ENCODE measurements around the gene BCAP31.
"Not testable (repeated sequence)": the region's sequence is repeated elsewhere in the genome, so short reads cannot be mapped to it uniquely, and the experiment has no call there.

BCAP31 gene

GRCh38 chrX:153734871-153735270 is 10.7 kb upstream of the BCAP31 start:
- peaks cover 91% of the 10 kb centered on the region for H3K36me3 Mint-ChIP-seq (ENCODE audit: low read depth)
- H3K9me3 Mint-ChIP-seq, result no peaks in the 10 kb centered on the region
- peaks cover 37% of the 10 kb centered on the region for H3K4me1 Mint-ChIP-seq (ENCODE audit: low read depth)
- H3K27me3 Mint-ChIP-seq, result no peaks in the 10 kb centered on the region
- intact Hi-C loops (cut with micrococcal nuclease), result no loop called here
- no peak overlapping the region for H3K4me3 Mint-ChIP-seq
- no peak overlapping the region for H3K27ac Mint-ChIP-seq

- Mint-ChIP-seq H3K4me1 (ENCODE audit: low read depth) (peaks cover 47% of the 10 kb centered on the region), H3K27ac (peak overlapping the region; percentile 92), H3K27me3 (no peaks in the 10 kb centered on the region), H3K4me3 (no peak overlapping the region), H3K9me3 (no peaks in the 10 kb centered on the region), H3K36me3 (ENCODE audit: low read depth) (peaks cover 91% of the 10 kb centered on the region)
- intact Hi-C loops (cut with micrococcal nuclease), result no loop called here
Measured at GRCh38 chrX:153733651-153734240, 9.6 kb upstream of the BCAP31 start.

- Mint-ChIP-seq H3K4me1 (ENCODE audit: low read depth) (peaks cover 57% of the 10 kb centered on the region), H3K27ac (peak overlapping the region; percentile 92), H3K27me3 (no peaks in the 10 kb centered on the region), H3K4me3 (peak overlapping the region; percentile 51), H3K36me3 (ENCODE audit: low read depth) (peaks cover 87% of the 10 kb centered on the region), H3K9me3 (no peaks in the 10 kb centered on the region)
- intact Hi-C loops (cut with micrococcal nuclease), result no loop called here
Measured at GRCh38 chrX:153732401-153732800, 8.2 kb upstream of the BCAP31 start.

- Mint-ChIP-seq H3K27me3 (no peaks in the 10 kb centered on the region), H3K27ac (peak overlapping the region; percentile 92), H3K9me3 (no peaks in the 10 kb centered on the region), H3K4me3 (peak overlapping the region; percentile 51), H3K4me1 (ENCODE audit: low read depth) (peaks cover 63% of the 10 kb centered on the region), H3K36me3 (ENCODE audit: low read depth) (peaks cover 81% of the 10 kb centered on the region)
- intact Hi-C loops (cut with micrococcal nuclease), result no loop called here
Measured at GRCh38 chrX:153731845-153732215, 7.6 kb upstream of the BCAP31 start.

- Mint-ChIP-seq H3K27me3 (no peaks in the 10 kb centered on the region), H3K36me3 (ENCODE audit: low read depth) (peaks cover 76% of the 10 kb centered on the region), H3K27ac (peak overlapping the region; percentile 92), H3K4me1 (ENCODE audit: low read depth) (peaks cover 64% of the 10 kb centered on the region), H3K4me3 (no peak overlapping the region), H3K9me3 (no peaks in the 10 kb centered on the region)
- intact Hi-C loops (cut with micrococcal nuclease), result no loop called here
Measured at GRCh38 chrX:153731117-153731844, 7.1 kb upstream of the BCAP31 start.

GRCh38 chrX:153730115-153730514 is 5.9 kb upstream of the BCAP31 start:
- H3K27ac Mint-ChIP-seq, result peak overlapping the region; percentile 43
- intact Hi-C loops (cut with micrococcal nuclease); H3K27me3 Mint-ChIP-seq; H3K4me3 Mint-ChIP-seq; H3K9me3 Mint-ChIP-seq: not testable (repeated sequence)
- peaks cover 66% of the 10 kb centered on the region for H3K4me1 Mint-ChIP-seq (ENCODE audit: low read depth)
- H3K36me3 Mint-ChIP-seq (ENCODE audit: low read depth), result peaks cover 64% of the 10 kb centered on the region

DNA sequence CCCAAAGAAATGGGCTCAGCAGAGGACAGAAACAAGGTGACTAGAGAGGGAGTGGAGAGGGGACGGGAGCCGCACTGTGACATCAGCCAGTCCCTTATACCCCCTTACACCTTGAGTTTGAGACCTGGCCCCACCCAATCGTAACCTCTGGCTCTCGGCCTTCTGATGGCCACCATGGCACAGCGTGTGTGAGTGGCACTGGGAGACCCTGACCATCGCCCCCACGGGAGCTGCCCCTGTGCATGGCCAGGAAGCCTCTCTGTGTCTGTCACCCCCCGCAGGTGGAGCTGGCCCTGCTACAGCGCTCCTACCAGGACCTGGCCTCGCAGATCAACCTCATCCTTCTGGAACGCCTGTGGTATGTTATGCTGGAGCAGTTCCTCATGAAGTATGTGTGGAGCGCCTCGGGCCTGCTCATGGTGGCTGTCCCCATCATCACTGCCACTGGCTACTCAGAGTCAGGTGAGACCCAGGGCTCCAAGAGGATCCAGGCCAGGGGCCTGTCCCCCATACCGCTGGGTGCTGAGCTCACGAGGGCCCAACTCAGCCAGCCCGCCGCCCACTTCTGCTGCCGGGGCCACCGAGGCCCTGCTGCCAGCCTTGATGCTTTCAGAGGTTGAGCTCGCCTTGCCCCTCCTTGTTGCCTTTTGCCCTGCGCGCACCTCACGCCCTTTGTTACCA is 4.9 kb upstream of the BCAP31 start:
- no peak overlapping the region for H3K4me3 Mint-ChIP-seq
- peaks cover 57% of the 10 kb centered on the region for H3K36me3 Mint-ChIP-seq (ENCODE audit: low read depth)
- H3K27me3 Mint-ChIP-seq, result no peaks in the 10 kb centered on the region
- peaks cover 59% of the 10 kb centered on the region for H3K4me1 Mint-ChIP-seq (ENCODE audit: low read depth)
- intact Hi-C loops (cut with micrococcal nuclease), result no loop called here
- no peaks in the 10 kb centered on the region for H3K9me3 Mint-ChIP-seq
- peak overlapping the region; percentile 43 for H3K27ac Mint-ChIP-seq

GRCh38 chrX:153728095-153728494 is 3.9 kb upstream of the BCAP31 start:
- Mint-ChIP-seq H3K27me3 (no peaks in the 10 kb centered on the region), H3K27ac (peak overlapping the region; percentile 92), H3K9me3 (no peaks in the 10 kb centered on the region), H3K36me3 (ENCODE audit: low read depth) (peaks cover 56% of the 10 kb centered on the region), H3K4me1 (ENCODE audit: low read depth) (peaks cover 57% of the 10 kb centered on the region), H3K4me3 (peak overlapping the region; percentile 50)
- intact Hi-C loops (cut with micrococcal nuclease), result no loop called here

- Mint-ChIP-seq H3K27ac (peak overlapping the region; percentile 92), H3K27me3 (no peaks in the 10 kb centered on the region), H3K9me3 (no peaks in the 10 kb centered on the region), H3K4me1 (ENCODE audit: low read depth) (peaks cover 52% of the 10 kb centered on the region), H3K4me3 (peak overlapping the region; percentile 75), H3K36me3 (ENCODE audit: low read depth) (peaks cover 59% of the 10 kb centered on the region)
- intact Hi-C loops (cut with micrococcal nuclease), result no loop called here
Measured at GRCh38 chrX:153727123-153727931, 3.1 kb upstream of the BCAP31 start.

DNA sequence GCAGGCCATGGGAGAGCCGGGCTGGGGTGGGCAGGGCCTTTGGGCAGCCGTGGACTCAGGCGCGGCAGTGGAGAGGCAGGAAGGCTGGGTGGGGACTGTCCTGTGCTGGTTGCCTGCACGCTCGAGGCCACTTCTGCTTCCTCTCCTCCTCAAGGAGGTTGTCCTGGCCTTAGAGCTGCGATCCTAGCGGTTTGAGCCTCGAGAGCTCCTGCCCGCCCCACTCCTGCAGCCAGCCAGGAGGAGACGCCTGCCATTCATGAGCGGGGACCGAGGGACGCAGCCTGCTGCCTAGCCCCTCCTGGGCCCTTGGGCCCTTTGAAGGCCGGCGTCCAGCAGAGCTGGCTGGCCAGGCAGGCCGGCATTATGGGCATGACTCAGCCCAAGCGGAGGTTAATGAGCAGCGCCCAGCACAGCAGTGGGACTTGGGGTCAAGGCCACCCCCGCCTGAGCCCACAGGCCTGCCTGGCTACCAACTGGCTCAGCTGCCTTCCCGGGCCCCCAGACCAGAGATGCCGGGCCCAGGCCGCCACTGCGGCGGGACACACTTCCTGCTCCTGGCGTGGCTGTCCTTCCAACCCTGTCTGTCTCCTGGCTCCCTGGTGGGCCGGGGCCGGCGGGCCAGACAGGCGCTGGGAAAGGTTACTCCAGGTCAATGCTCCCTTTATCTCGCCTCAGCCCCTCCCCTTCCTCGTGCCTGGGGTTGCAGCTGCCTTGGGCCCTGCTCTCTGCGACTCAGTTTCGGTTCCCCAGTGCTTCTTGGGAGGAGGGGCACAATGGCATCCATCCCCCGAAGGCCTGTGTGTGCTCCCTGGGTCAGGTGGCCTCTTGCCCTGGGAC is 2.3 kb upstream of the BCAP31 start:
- Mint-ChIP-seq H3K9me3 (no peaks in the 10 kb centered on the region), H3K27me3 (no peaks in the 10 kb centered on the region), H3K4me1 (ENCODE audit: low read depth) (peaks cover 51% of the 10 kb centered on the region), H3K4me3 (peak overlapping the region; percentile 75), H3K36me3 (ENCODE audit: low read depth) (peaks cover 61% of the 10 kb centered on the region), H3K27ac (peak overlapping the region; percentile 92)
- intact Hi-C loops (cut with micrococcal nuclease), result no loop called here

DNA sequence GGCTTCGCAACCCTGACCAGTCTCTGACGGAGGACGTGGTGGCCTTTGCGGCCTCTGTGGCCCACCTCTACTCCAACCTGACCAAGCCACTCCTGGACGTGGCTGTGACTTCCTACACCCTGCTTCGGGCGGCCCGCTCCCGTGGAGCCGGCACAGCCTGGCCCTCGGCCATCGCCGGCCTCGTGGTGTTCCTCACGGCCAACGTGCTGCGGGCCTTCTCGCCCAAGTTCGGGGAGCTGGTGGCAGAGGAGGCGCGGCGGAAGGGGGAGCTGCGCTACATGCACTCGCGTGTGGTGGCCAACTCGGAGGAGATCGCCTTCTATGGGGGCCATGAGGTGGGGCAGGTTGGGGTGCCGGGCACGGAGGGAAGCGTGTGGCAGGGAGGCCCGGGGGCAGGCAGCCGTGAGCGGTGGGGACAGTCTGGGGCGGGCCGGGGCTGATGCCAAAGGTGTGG is 1.7 kb upstream of the BCAP31 start:
- peak overlapping the region; percentile 92 for H3K27ac Mint-ChIP-seq
- H3K27me3 Mint-ChIP-seq, result no peaks in the 10 kb centered on the region
- H3K4me3 Mint-ChIP-seq, result peak overlapping the region; percentile 75
- H3K36me3 Mint-ChIP-seq (ENCODE audit: low read depth), result peaks cover 57% of the 10 kb centered on the region
- intact Hi-C loops (cut with micrococcal nuclease), result no loop called here
- no peaks in the 10 kb centered on the region for H3K9me3 Mint-ChIP-seq
- H3K4me1 Mint-ChIP-seq (ENCODE audit: low read depth), result peaks cover 44% of the 10 kb centered on the region

DNA sequence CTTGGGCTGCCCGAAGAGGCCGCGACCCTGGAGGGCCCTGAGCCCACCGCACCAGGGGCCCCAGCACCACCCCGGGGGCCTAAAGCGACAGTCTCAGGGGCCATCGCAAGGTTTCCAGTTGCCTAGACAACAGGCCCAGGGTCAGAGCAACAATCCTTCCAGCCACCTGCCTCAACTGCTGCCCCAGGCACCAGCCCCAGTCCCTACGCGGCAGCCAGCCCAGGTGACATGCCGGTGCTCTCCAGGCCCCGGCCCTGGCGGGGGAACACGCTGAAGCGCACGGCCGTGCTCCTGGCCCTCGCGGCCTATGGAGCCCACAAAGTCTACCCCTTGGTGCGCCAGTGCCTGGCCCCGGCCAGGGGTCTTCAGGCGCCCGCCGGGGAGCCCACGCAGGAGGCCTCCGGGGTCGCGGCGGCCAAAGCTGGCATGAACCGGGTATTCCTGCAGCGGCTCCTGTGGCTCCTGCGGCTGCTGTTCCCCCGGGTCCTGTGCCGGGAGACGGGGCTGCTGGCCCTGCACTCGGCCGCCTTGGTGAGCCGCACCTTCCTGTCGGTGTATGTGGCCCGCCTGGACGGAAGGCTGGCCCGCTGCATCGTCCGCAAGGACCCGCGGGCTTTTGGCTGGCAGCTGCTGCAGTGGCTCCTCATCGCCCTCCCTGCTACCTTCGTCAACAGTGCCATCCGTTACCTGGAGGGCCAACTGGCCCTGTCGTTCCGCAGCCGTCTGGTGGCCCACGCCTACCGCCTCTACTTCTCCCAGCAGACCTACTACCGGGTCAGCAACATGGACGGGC is 1.0 kb upstream of the BCAP31 start:
- H3K9me3 Mint-ChIP-seq, result no peaks in the 10 kb centered on the region
- peak overlapping the region; percentile 92 for H3K27ac Mint-ChIP-seq
- peaks cover 40% of the 10 kb centered on the region for H3K4me1 Mint-ChIP-seq (ENCODE audit: low read depth)
- intact Hi-C loops (cut with micrococcal nuclease), result no loop called here
- no peaks in the 10 kb centered on the region for H3K27me3 Mint-ChIP-seq
- H3K4me3 Mint-ChIP-seq, result peak overlapping the region; percentile 75
- peaks cover 57% of the 10 kb centered on the region for H3K36me3 Mint-ChIP-seq (ENCODE audit: low read depth)

All from dendritic cell treated with granulocyte-macrophage colony-stimulating factor and Interleukin-4, amounts not matched to agents 40 ng/mL and 50 ng/mL, for 4 days (primary cell).